Lower leg skin (tissue), 3 donors: Measurements from ENCODE around the gene ZFP14.

ENCODE experiments used
- POLR2A ChIP-seq, 2 donors: fragments of 450-650 bp; IDR thresholded peaks; one replicate each; pipeline ENCODE4 v1.6.1; 2016 to 2017; ENCODE audit warnings: antibody characterized with exemption in 2 of 2, mild to moderate bottlenecking in 1 of 2, moderate library complexity in 1 of 2
- TF ChIP-seq, protein P1 (sequence below), 3 donors: fragments of 450-650 bp; IDR thresholded peaks; one replicate each; pipeline ENCODE4 v1.5.1; 2016; ENCODE audit warnings: antibody characterized with exemption in 3 of 3, mild to moderate bottlenecking in 3 of 3, moderate library complexity in 2 of 3

DNA sequence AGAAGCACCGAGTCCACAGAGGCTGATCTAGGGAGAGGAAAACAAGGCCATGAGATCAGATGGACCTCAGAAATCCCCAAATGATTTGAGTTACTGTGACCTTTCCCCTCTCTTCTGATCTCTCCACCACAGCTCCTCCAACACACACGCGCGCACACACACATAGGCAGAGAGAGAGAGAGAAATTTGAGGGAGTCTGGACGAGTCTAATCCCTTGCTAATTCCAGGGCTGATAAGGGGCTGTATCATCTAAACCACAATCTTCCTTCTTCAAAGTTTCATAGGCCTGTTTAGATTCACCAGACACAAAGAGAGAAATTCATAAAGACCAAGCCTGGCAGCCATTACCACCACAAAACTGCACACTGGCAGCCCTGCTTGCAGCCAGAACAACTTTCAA, 30.8 kb upstream of the ZFP14 start:
- TF ChIP-seq, protein P1, sequence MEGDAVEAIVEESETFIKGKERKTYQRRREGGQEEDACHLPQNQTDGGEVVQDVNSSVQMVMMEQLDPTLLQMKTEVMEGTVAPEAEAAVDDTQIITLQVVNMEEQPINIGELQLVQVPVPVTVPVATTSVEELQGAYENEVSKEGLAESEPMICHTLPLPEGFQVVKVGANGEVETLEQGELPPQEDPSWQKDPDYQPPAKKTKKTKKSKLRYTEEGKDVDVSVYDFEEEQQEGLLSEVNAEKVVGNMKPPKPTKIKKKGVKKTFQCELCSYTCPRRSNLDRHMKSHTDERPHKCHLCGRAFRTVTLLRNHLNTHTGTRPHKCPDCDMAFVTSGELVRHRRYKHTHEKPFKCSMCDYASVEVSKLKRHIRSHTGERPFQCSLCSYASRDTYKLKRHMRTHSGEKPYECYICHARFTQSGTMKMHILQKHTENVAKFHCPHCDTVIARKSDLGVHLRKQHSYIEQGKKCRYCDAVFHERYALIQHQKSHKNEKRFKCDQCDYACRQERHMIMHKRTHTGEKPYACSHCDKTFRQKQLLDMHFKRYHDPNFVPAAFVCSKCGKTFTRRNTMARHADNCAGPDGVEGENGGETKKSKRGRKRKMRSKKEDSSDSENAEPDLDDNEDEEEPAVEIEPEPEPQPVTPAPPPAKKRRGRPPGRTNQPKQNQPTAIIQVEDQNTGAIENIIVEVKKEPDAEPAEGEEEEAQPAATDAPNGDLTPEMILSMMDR (IDR thresholded peaks at IDR 0.05), result no peak
- no peak for TF ChIP-seq POLR2A (IDR thresholded peaks at IDR 0.05)
